Neuron (in vitro differentiated cells): ENCODE data around the gene EML1.

Source experiments
- H2AFZ ChIP-seq: one replicate; pipeline ENCODE4 v1.6.1; 2013; ENCODE audit warnings: low read depth, mild to moderate bottlenecking, inconsistent platforms, low read length, moderate library complexity
- H3K27me3 ChIP-seq: one replicate; pipeline ENCODE4 v1.6.1; 2013; ENCODE audit warnings: low read length; ENCODE audit not compliant: insufficient read depth
- H3K36me3 ChIP-seq: one replicate; pipeline ENCODE4 v1.6.1; 2013; ENCODE audit warnings: low read length; ENCODE audit not compliant: insufficient read depth
- H3K4me1 ChIP-seq: one replicate; pipeline ENCODE4 v1.6.1; 2013; ENCODE audit warnings: low read length; ENCODE audit not compliant: insufficient read depth
- H3K4me3 ChIP-seq: 2 replicates; pipeline ENCODE4 v1.5.1; 2013; ENCODE audit warnings: mild to moderate bottlenecking, low read length, moderate library complexity
- H3K9me3 ChIP-seq: one replicate; pipeline ENCODE4 v1.6.1; 2013; ENCODE audit warnings: low read length

Gene EML1

GRCh38 chr14:99792210-99792535, 1.0 kb upstream of the EML1 start:
- Histone ChIP-seq H3K4me3 (no peak overlapping the region), H2AFZ (no peak overlapping the region), H3K4me1 (peaks cover 14% of the 10 kb centered on the region), H3K36me3 (no peaks in the 10 kb centered on the region), H3K27me3 (no peaks in the 10 kb centered on the region), H3K9me3 (no peaks in the 10 kb centered on the region)

- H3K36me3 ChIP-seq, result no peaks in the 10 kb centered on the region
- peaks cover under 1% of the 10 kb centered on the region for H3K9me3 ChIP-seq
- no peaks in the 10 kb centered on the region for H3K27me3 ChIP-seq
- no peak overlapping the region for H3K4me3 ChIP-seq
- no peak overlapping the region for H2AFZ ChIP-seq
- H3K4me1 ChIP-seq, result peaks cover 14% of the 10 kb centered on the region
These were observed 531 bp upstream of the EML1 start for GRCh38 chr14:99792551-99793212.

GRCh38 chr14:99794151-99794780, 1.1 kb downstream of the EML1 start:
- Histone ChIP-seq H3K9me3 (peaks cover 4% of the 10 kb centered on the region), H3K4me1 (peaks cover 14% of the 10 kb centered on the region), H3K4me3 (peak overlapping the region; percentile 99), H2AFZ (peak overlapping the region; percentile 77), H3K36me3 (no peaks in the 10 kb centered on the region), H3K27me3 (no peaks in the 10 kb centered on the region)

DNA sequence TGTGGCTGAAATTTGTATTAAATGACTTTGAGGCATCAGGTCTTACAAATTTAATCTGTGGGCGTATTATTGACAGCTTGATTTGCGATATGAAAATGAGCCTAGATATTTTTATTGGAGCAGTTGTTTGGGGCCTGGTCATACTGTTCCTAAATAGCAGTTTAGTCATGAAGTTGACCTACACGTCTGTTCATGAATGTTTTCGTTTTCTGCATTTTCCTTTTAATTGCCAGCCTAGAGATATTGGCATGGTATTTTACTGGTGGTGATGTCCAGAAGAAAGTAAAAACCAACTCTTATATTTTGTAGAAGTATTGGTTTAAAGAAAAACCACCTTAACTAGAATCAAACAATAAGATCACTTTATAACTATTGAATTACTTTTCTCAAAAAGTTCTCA, 1.8 kb downstream of the EML1 start:
- Histone ChIP-seq H3K4me3 (peak overlapping the region; percentile 99), H3K36me3 (no peaks in the 10 kb centered on the region), H3K9me3 (peaks cover 4% of the 10 kb centered on the region), H3K27me3 (no peaks in the 10 kb centered on the region), H3K4me1 (peaks cover 14% of the 10 kb centered on the region), H2AFZ (no peak overlapping the region)

GRCh38 chr14:99797231-99797630, 4.0 kb downstream of the EML1 start:
- Histone ChIP-seq H2AFZ (no peak overlapping the region), H3K36me3 (no peaks in the 10 kb centered on the region), H3K4me3 (no peak overlapping the region), H3K9me3 (peaks cover 4% of the 10 kb centered on the region), H3K27me3 (no peaks in the 10 kb centered on the region), H3K4me1 (peaks cover 14% of the 10 kb centered on the region)

- H3K4me1 ChIP-seq, result peaks cover 15% of the 10 kb centered on the region
- H2AFZ ChIP-seq, result no peak overlapping the region
- H3K9me3 ChIP-seq, result peaks cover 4% of the 10 kb centered on the region
- no peaks in the 10 kb centered on the region for H3K27me3 ChIP-seq
- H3K4me3 ChIP-seq, result no peak overlapping the region
- H3K36me3 ChIP-seq, result no peaks in the 10 kb centered on the region
These were observed 7.6 kb downstream of the EML1 start for GRCh38 chr14:99800781-99801180.

DNA sequence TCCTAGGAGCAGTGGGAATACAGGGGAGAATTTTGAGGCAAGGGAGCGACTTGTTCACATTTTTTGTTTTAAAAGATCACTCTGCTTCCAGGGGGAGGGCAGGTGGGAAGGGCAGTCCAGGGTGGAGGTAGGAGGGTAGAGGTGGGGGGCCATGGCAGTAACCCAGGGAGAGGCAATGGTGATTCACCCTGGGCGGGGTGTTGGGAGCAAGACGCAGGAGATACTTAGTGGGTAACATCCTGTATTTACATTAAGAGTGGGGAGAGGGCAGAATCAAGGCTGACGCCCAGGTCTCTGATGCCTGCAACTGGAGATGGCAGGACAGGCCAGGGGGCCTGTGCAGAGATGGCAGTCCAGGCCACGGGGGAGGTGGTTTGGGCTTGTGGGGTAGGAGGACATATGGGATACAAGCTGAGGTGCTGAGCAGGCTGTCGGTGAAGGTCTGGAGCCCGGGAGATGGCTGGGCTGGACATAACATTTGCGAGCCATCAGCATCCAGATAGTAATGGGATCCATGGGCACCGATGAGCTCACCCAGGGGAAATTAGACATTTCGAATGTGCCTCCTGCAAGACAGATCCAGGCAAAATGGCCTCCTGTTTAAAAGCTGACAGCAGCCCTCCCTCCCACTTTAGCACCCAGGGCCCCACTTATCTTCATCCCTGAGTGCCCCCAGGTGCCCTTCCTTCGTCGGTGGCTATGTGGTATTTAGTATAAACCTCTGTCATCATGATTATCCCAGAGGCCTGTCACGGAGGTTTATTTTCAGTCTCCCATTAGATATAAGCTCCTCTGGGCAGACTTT, 9.3 kb downstream of the EML1 start:
- Histone ChIP-seq H3K9me3 (peaks cover 4% of the 10 kb centered on the region), H3K4me3 (no peak overlapping the region), H3K27me3 (no peaks in the 10 kb centered on the region), H3K36me3 (no peaks in the 10 kb centered on the region), H2AFZ (no peak overlapping the region), H3K4me1 (peaks cover 15% of the 10 kb centered on the region)

DNA sequence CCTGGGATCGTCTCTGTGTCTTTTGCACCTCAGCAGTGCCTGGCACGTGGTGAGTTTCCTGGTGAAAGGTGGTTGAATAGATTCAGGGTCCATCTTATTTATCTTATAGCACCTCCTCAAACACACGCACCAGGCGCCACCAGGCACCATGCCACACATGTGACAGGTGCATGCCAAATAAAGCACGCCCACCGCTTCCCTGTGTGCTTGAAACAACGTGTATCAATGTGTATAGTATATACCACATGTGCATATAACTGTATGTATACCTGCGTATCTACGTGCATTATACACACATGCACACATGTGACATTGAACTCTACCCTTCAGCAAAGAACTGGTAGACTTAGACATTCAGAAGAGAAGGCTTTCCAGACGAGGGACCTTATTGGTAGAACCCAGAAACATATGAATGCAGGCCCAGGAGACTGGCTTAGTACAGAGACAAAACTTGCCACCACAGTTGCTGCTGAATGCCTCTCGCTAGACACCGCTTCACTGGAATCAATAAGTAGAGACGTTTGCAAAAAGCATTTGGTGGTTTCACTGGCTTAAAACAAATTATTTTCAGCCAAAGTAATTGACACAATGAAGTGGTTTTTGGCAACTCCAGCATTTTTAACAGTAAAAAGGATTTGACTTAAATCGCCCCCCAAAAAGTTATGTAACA, 10.0 kb downstream of the EML1 start:
- no peaks in the 10 kb centered on the region for H3K9me3 ChIP-seq
- no peak overlapping the region for H2AFZ ChIP-seq
- peaks cover 15% of the 10 kb centered on the region for H3K4me1 ChIP-seq
- no peaks in the 10 kb centered on the region for H3K27me3 ChIP-seq
- no peaks in the 10 kb centered on the region for H3K36me3 ChIP-seq
- no peak overlapping the region for H3K4me3 ChIP-seq

- H2AFZ ChIP-seq, result no peak overlapping the region
- no peaks in the 10 kb centered on the region for H3K9me3 ChIP-seq
- no peak overlapping the region for H3K4me3 ChIP-seq
- H3K4me1 ChIP-seq, result peaks cover 15% of the 10 kb centered on the region
- no peaks in the 10 kb centered on the region for H3K36me3 ChIP-seq
- no peaks in the 10 kb centered on the region for H3K27me3 ChIP-seq
These were observed 10.6 kb downstream of the EML1 start for GRCh38 chr14:99803803-99804202.

- no peaks in the 10 kb centered on the region for H3K36me3 ChIP-seq
- H2AFZ ChIP-seq, result no peak overlapping the region
- H3K27me3 ChIP-seq, result no peaks in the 10 kb centered on the region
- H3K4me1 ChIP-seq, result peaks cover 15% of the 10 kb centered on the region
- no peak overlapping the region for H3K4me3 ChIP-seq
- H3K9me3 ChIP-seq, result peaks cover 2% of the 10 kb centered on the region
These were observed 12.7 kb downstream of the EML1 start for GRCh38 chr14:99805757-99806439.

GRCh38 chr14:99806836-99807235, 13.6 kb downstream of the EML1 start:
- H3K9me3 ChIP-seq, result peaks cover 2% of the 10 kb centered on the region
- no peak overlapping the region for H2AFZ ChIP-seq
- no peaks in the 10 kb centered on the region for H3K36me3 ChIP-seq
- no peaks in the 10 kb centered on the region for H3K27me3 ChIP-seq
- no peak overlapping the region for H3K4me3 ChIP-seq
- H3K4me1 ChIP-seq, result peaks cover 15% of the 10 kb centered on the region

GRCh38 chr14:99807413-99808153, 14.4 kb downstream of the EML1 start:
- Histone ChIP-seq H3K4me1 (peaks cover 15% of the 10 kb centered on the region), H2AFZ (no peak overlapping the region), H3K9me3 (peaks cover 2% of the 10 kb centered on the region), H3K36me3 (no peaks in the 10 kb centered on the region), H3K4me3 (no peak overlapping the region), H3K27me3 (no peaks in the 10 kb centered on the region)
